HG02759 (cell line): ENCODE data around the gene SFSWAP.
"Not testable (repeated sequence)": the region's sequence is repeated elsewhere in the genome, so short reads cannot be mapped to it uniquely, and the experiment has no call there.

Source experiments
- ATAC-seq: cut with Tn5 transposase; IDR thresholded peaks from one replicate; pipeline ENCODE4 v1.9.1; 2021; ENCODE audit warnings: mild to moderate bottlenecking, moderate library complexity; ENCODE audit not compliant: unreplicated experiment

The SFSWAP gene

GRCh38 chr12:131710464-131711457 is at the start of gene SFSWAP:
Gene SFSWAP, plus strand, starts transcription at chr12:131711090. Its CDS starts 140 bp downstream, at chr12:131711230.
- ATAC-seq, result peak; percentile 96

- not testable (repeated sequence) for ATAC-seq
Observed at GRCh38 chr12:131661170-131661985, 49.5 kb upstream of the SFSWAP start.

GRCh38 chr12:131661986-131662288 is 49.0 kb upstream of the SFSWAP start:
- not testable (repeated sequence) for ATAC-seq

GRCh38 chr12:131662346-131662745 is 48.5 kb upstream of the SFSWAP start:
- ATAC-seq, result not testable (repeated sequence)

GRCh38 chr12:131665666-131666065 is 45.2 kb upstream of the SFSWAP start:
- ATAC-seq, result not testable (repeated sequence)

- ATAC-seq, result not testable (repeated sequence)
Observed at GRCh38 chr12:131666486-131666885, 44.4 kb upstream of the SFSWAP start.

GRCh38 chr12:131666978-131667601 is 43.8 kb upstream of the SFSWAP start:
- ATAC-seq, result not testable (repeated sequence)

GRCh38 chr12:131671276-131671675 is 39.6 kb upstream of the SFSWAP start:
- ATAC-seq, result no peak

GRCh38 chr12:131671871-131672270 is 39.0 kb upstream of the SFSWAP start:
- ATAC-seq, result no peak

GRCh38 chr12:131672311-131672940 is 38.5 kb upstream of the SFSWAP start:
- no peak for ATAC-seq

- no peak for ATAC-seq
Observed at GRCh38 chr12:131672941-131673887, 37.7 kb upstream of the SFSWAP start.

GRCh38 chr12:131673888-131674257 is 37.0 kb upstream of the SFSWAP start:
- ATAC-seq, result no peak

- ATAC-seq, result no peak
Observed at GRCh38 chr12:131674373-131674772, 36.5 kb upstream of the SFSWAP start.

- no peak for ATAC-seq
Observed at GRCh38 chr12:131675126-131676080, 35.5 kb upstream of the SFSWAP start.

- no peak for ATAC-seq
Observed at GRCh38 chr12:131676544-131676943, 34.3 kb upstream of the SFSWAP start.

GRCh38 chr12:131677067-131677466 is 33.8 kb upstream of the SFSWAP start:
- ATAC-seq, result not testable (repeated sequence)

GRCh38 chr12:131677699-131678098 is 33.2 kb upstream of the SFSWAP start:
- ATAC-seq, result no peak

GRCh38 chr12:131678389-131679181 is 32.3 kb upstream of the SFSWAP start:
- not testable (repeated sequence) for ATAC-seq
